ENCODE results near the gene KCNS3.

Gene KCNS3

GRCh38 chr2:17879137-17879912 is 858 bp downstream of the KCNS3 start:
- peak; percentile 88 for DNase-seq

- peak; percentile 41 for DNase-seq
Measured at GRCh38 chr2:17879913-17880274, 1.4 kb downstream of the KCNS3 start.

GRCh38 chr2:17892770-17893534 is 14.5 kb downstream of the KCNS3 start:
- DNase-seq, result peak; percentile 67

GRCh38 chr2:17894005-17894404 is 15.5 kb downstream of the KCNS3 start:
- DNase-seq, result no peak

- no peak for DNase-seq
Measured at GRCh38 chr2:17894556-17894955, 16.1 kb downstream of the KCNS3 start.

- no peak for DNase-seq
Measured at GRCh38 chr2:17899871-17900270, 21.4 kb downstream of the KCNS3 start.

- peak; percentile 85 for DNase-seq
Measured at GRCh38 chr2:17901246-17901645, 22.8 kb downstream of the KCNS3 start.

GRCh38 chr2:17910980-17911379 is 32.5 kb downstream of the KCNS3 start:
- no peak for DNase-seq

- DNase-seq, result no peak
Measured at GRCh38 chr2:17911491-17912260, 33.2 kb downstream of the KCNS3 start.

GRCh38 chr2:17912266-17912691 is 33.8 kb downstream of the KCNS3 start:
- DNase-seq, result no peak

- DNase-seq, result no peak
Measured at GRCh38 chr2:17915099-17915498, 36.6 kb downstream of the KCNS3 start.

- no peak for DNase-seq
Measured at GRCh38 chr2:17915811-17916518, 37.5 kb downstream of the KCNS3 start.

GRCh38 chr2:17916584-17916983 is 38.1 kb downstream of the KCNS3 start:
- no peak for DNase-seq

GRCh38 chr2:17918789-17919188 is 40.3 kb downstream of the KCNS3 start:
- DNase-seq, result no peak

GRCh38 chr2:17930773-17931172 is 52.3 kb downstream of the KCNS3 start:
- DNase-seq, result no peak

GRCh38 chr2:17933256-17933655 is 54.8 kb downstream of the KCNS3 start:
- DNase-seq, result no peak

GRCh38 chr2:17934721-17935120 is 56.3 kb downstream of the KCNS3 start:
- DNase-seq, result no peak

GRCh38 chr2:17935242-17935885 is 56.9 kb downstream of the KCNS3 start:
- peak; percentile 19 for DNase-seq

GRCh38 chr2:17936599-17936998 is 58.1 kb downstream of the KCNS3 start:
- DNase-seq, result no peak

GRCh38 chr2:17940091-17940630 is 61.7 kb downstream of the KCNS3 start:
- DNase-seq, result no peak

GRCh38 chr2:17943444-17943843 is 65.0 kb downstream of the KCNS3 start:
- DNase-seq, result no peak

- DNase-seq, result no peak
Measured at GRCh38 chr2:17947113-17947512, 68.6 kb downstream of the KCNS3 start.
